Keratinocyte (primary cell): ENCODE data around the gene DENND10. TPM values are rescaled to one million over a fixed set of nuclear protein-coding genes. Genes with fewer than 3 reads are reported as not detected.

Experiments
- DNase-seq: peaks from one replicate; pipeline ENCODE4 v3.0.0-alpha.2; 2011; ENCODE audit warnings: low read depth, missing footprints, low spot score
- FAIRE-seq: peaks from 2 replicates; lab custom pipeline; 2011; peaks lifted over from hg19 to GRCh38; lab: Jason Lieb, UNC
- H2AFZ ChIP-seq: 2 replicates; pipeline ENCODE4 v1.6.0; 2012; ENCODE audit warnings: low read length, control low read depth, inconsistent platforms; ENCODE audit not compliant: control insufficient read depth
- H3K27ac ChIP-seq: 2 replicates; pipeline ENCODE4 v1.5.1; 2011; ENCODE audit warnings: low read length; ENCODE audit not compliant: control insufficient read depth, insufficient read depth
- H3K27me3 ChIP-seq: 3 replicates; pipeline ENCODE4 v1.6.0; 2011; ENCODE audit warnings: low read length; ENCODE audit not compliant: control insufficient read depth, insufficient read depth; ENCODE audit errors: extremely low read depth
- H3K36me3 ChIP-seq, 2 experiments: 2 replicates in 1 of 2; 3 replicates in 1 of 2; pipeline ENCODE4 v1.5.1; 2011; ENCODE audit warnings: low read length in 2 of 2, mild to moderate bottlenecking in 1 of 2; ENCODE audit not compliant: control insufficient read depth in 2 of 2, insufficient read depth in 2 of 2; ENCODE audit errors: extremely low read depth in 1 of 2
- H3K4me1 ChIP-seq: 3 replicates; pipeline ENCODE4 v1.5.1; 2011; ENCODE audit warnings: low read length; ENCODE audit not compliant: control insufficient read depth, insufficient read depth; ENCODE audit errors: extremely low read depth
- H3K4me2 ChIP-seq: 3 replicates; pipeline ENCODE4 v1.6.0; 2011; ENCODE audit warnings: low read depth, low read length; ENCODE audit not compliant: control insufficient read depth, insufficient read depth; ENCODE audit errors: extremely low read depth
- H3K4me3 ChIP-seq, 3 experiments: fragments of 200-600 bp in 1 of 3; sonication (generic) in 1 of 3; 2 replicates in 2 of 3; 3 replicates in 1 of 3; pipeline ENCODE4 v1.5.1; 2011 to 2016; ENCODE audit warnings: low read length in 3 of 3, mild to moderate bottlenecking in 3 of 3, control low read depth in 2 of 3, inconsistent platforms in 1 of 3, low read depth in 1 of 3, mixed read lengths in 1 of 3, mixed run types in 1 of 3, moderate library complexity in 1 of 3; ENCODE audit not compliant: control insufficient read depth in 2 of 3, insufficient read depth in 2 of 3; ENCODE audit errors: extremely low read depth in 1 of 3
- H3K79me2 ChIP-seq: 2 replicates; pipeline ENCODE4 v1.6.0; 2012; ENCODE audit warnings: low read length; ENCODE audit not compliant: control insufficient read depth, insufficient read depth
- H3K9ac ChIP-seq: 3 replicates; pipeline ENCODE4 v1.6.0; 2011; ENCODE audit warnings: low read length; ENCODE audit not compliant: control insufficient read depth, insufficient read depth; ENCODE audit errors: extremely low read depth
- H3K9me1 ChIP-seq: 3 replicates; pipeline ENCODE4 v1.6.0; 2011; ENCODE audit warnings: low read length; ENCODE audit not compliant: control insufficient read depth, insufficient read depth; ENCODE audit errors: extremely low read depth
- H3K9me3 ChIP-seq: 2 replicates; pipeline ENCODE4 v1.5.1; 2012; ENCODE audit warnings: low read depth, low read length; ENCODE audit not compliant: control insufficient read depth
- H4K20me1 ChIP-seq: 3 replicates; pipeline ENCODE4 v1.6.0; 2011; ENCODE audit warnings: low read length; ENCODE audit not compliant: control insufficient read depth, insufficient read depth; ENCODE audit errors: extremely low read depth
- EZH2 ChIP-seq: IDR thresholded peaks from one replicate; pipeline ENCODE4 v1.6.1; 2012; ENCODE audit warnings: inconsistent platforms, mild to moderate bottlenecking, low read length, moderate library complexity
- dilution Hi-C: fragments of 300-500 bp; cut with MboI; formaldehyde crosslinking; loops from one replicate; pipeline ENCODE4 v1.7.0; 2020; ENCODE audit warnings: low sequenced_read_pairs; ENCODE audit not compliant: extremely low pct_ligation_motif_present
- polyA plus RNA-seq, 5 experiments: library from polyadenylated mRNA; depleted of rRNA in 3 of 5; stranded (reverse) in 3 of 5; stranded (forward) in 1 of 5; unstranded in 1 of 5; fragments of >200 nt; gene quantifications; 1 replicate in 1 of 5; 2 replicates in 3 of 5; 3 replicates in 1 of 5; pipeline versions ENCODE4 v1.2.1 to v1.2.3, GENCODE V29; 2011 to 2012; ENCODE audit warnings: missing spikeins in 2 of 5, low read depth in 1 of 5, low replicate concordance in 1 of 5
- TF ChIP-seq, protein P1 (sequence below), 3 experiments: IDR thresholded peaks in 1 of 3; conservative IDR thresholded peaks in 1 of 3; optimal IDR thresholded peaks in 1 of 3; 2 replicates in 2 of 3; 3 replicates in 1 of 3; pipeline versions ENCODE3 to v1.5.1; 2011; ENCODE audit warnings: low read length in 3 of 3, mild to moderate bottlenecking in 3 of 3, moderate library complexity in 2 of 3, control low read depth in 1 of 3, inconsistent platforms in 1 of 3; ENCODE audit not compliant: insufficient read depth in 2 of 3; ENCODE audit errors: extremely low read depth in 1 of 3

DENND10 gene
- polyA plus RNA-seq, 1 donor (not counting 4 experiments of a cell fraction or from before 2014, with no cell fraction given), result 76.5 TPM

- no peaks in the 10 kb centered on the region for H3K9me3 ChIP-seq
- no peaks in the 10 kb centered on the region for H3K9me1 ChIP-seq
- H3K4me2 ChIP-seq, result no peak overlapping the region
- no peak overlapping the region for H2AFZ ChIP-seq
- H3K4me3 ChIP-seq, result no peak overlapping the region
- dilution Hi-C loops, result no loop called here
- peaks cover 24% of the 10 kb centered on the region for H3K4me1 ChIP-seq
- no peaks in the 10 kb centered on the region for H3K36me3 ChIP-seq
- TF ChIP-seq, protein P1, sequence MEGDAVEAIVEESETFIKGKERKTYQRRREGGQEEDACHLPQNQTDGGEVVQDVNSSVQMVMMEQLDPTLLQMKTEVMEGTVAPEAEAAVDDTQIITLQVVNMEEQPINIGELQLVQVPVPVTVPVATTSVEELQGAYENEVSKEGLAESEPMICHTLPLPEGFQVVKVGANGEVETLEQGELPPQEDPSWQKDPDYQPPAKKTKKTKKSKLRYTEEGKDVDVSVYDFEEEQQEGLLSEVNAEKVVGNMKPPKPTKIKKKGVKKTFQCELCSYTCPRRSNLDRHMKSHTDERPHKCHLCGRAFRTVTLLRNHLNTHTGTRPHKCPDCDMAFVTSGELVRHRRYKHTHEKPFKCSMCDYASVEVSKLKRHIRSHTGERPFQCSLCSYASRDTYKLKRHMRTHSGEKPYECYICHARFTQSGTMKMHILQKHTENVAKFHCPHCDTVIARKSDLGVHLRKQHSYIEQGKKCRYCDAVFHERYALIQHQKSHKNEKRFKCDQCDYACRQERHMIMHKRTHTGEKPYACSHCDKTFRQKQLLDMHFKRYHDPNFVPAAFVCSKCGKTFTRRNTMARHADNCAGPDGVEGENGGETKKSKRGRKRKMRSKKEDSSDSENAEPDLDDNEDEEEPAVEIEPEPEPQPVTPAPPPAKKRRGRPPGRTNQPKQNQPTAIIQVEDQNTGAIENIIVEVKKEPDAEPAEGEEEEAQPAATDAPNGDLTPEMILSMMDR (optimal IDR thresholded peaks at IDR 0.05 in 1 of 3, IDR thresholded peaks at IDR 0.05 in 1 of 3, conservative IDR thresholded peaks at IDR 0.05 in 1 of 3; ENCODE audit: extremely low read depth in 1 of 3, insufficient read depth in 2 of 3, low read length in 3 of 3), result no peak
- TF ChIP-seq EZH2, result no peak
- H3K27me3 ChIP-seq, result no peaks in the 10 kb centered on the region
- FAIRE-seq (no peak), DNase-seq (no peak)
- H3K9ac ChIP-seq, result no peak overlapping the region
- H4K20me1 ChIP-seq, result no peaks in the 10 kb centered on the region
- no peaks in the 10 kb centered on the region for H3K79me2 ChIP-seq
- H3K27ac ChIP-seq, result no peak overlapping the region
These were observed 5.3 kb upstream of the DENND10 start for GRCh38 chr10:119098576-119098975.

DNA sequence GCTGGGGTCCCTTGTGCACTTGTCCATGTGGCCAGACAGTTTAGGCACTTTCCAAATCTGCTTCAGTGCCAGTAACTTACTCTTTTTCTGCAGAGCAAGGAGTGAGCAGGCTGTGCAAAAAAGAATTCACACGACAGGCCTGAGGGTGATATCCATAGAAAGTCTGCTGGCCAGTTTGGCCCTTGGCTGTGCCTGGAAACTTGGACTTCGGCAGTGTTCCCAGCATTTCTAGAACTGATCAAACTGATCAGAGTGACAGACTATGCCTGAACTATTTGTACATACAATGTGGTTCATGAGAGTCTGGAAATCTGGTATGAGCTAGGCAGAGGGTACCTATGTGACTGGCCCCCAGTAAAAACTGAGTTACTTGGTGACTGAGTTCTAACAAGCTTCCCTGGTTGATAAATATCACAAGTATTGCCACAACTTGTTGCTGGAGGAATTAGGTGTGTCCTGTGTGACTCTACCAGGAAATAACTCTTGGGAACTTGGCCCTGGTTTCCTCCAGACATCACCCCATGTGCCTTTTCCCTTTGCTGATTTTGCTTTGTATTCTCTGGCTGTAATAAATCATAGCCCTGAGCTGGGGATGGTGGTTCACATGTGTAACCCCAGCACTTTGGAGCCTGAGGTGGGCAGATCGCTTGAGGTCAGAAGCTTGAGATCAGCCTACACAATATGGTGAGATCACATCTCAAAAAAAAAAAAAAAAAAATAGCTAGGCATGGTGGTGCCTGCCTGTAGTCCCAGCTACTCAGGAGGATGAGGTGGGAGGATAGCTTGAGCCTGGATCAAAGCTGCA lies 3.3 kb upstream of the DENND10 start:
- Histone ChIP-seq H3K27ac (peak overlapping the region; percentile 84), H3K9ac (peak overlapping the region; percentile 41), H3K4me3 (peak overlapping the region in 2 of 3 experiments; percentile 0 to 66), H3K4me1 (peaks cover 30% of the 10 kb centered on the region), H3K36me3 (no peaks in the 10 kb centered on the region), H3K79me2 (peaks cover 12% of the 10 kb centered on the region), H3K27me3 (no peaks in the 10 kb centered on the region), H3K9me3 (no peaks in the 10 kb centered on the region), H4K20me1 (no peaks in the 10 kb centered on the region), H3K9me1 (no peaks in the 10 kb centered on the region), H3K4me2 (peak overlapping the region; percentile 80), H2AFZ (peak overlapping the region; percentile 65)
- TF ChIP-seq EZH2, result no peak
- TF ChIP-seq, protein P1 (optimal IDR thresholded peaks at IDR 0.05 in 1 of 3, IDR thresholded peaks at IDR 0.05 in 1 of 3, conservative IDR thresholded peaks at IDR 0.05 in 1 of 3; ENCODE audit: extremely low read depth in 1 of 3, insufficient read depth in 2 of 3, low read length in 3 of 3), result no peak
- dilution Hi-C loops, result no loop called here
- DNase-seq, result no peak
- peak; percentile 87 for FAIRE-seq
